ENCODE data around the gene SEC11C. TPM values are rescaled to one million over a fixed set of nuclear protein-coding genes. Genes with fewer than 3 reads are reported as not detected.

The SEC11C gene
- total and polyA plus RNA-seq, 2 donors (not counting 1 experiment from before 2014, with no cell fraction given) = 29.0 to 76.8 TPM

- no peak overlapping the region for H3K27ac Mint-ChIP-seq
- no peaks in the 10 kb centered on the region for H3K4me1 Mint-ChIP-seq
- Histone ChIP-seq H3K4me3 (ENCODE audit: control extremely low read depth in 1 of 5, extremely low read depth in 1 of 5, insufficient read depth in 1 of 5, low read depth in 2 of 5, low read length in 4 of 5) (no peak overlapping the region), H3K27me3 (replicated peaks in 1 of 4; ENCODE audit: control extremely low read depth in 1 of 4, control insufficient read depth in 3 of 4, insufficient read depth in 4 of 4, low read length in 3 of 4) (peaks cover 0 to 21% (median 0%) of the 10 kb centered on the region in 4 experiments), H3K36me3 (replicated peaks in 1 of 2; ENCODE audit: control extremely low read depth in 1 of 2, control insufficient read depth in 1 of 2, extremely low read depth in 1 of 2, insufficient read depth in 2 of 2, low read length in 1 of 2) (no peaks in the 10 kb centered on the region), H2AFZ (ENCODE audit: insufficient read depth, low read depth, low read length, poor library complexity, severe bottlenecking) (no peak overlapping the region), H3K27ac (ENCODE audit: low read length in 2 of 2) (no peak overlapping the region), H3K4me2 (replicated peaks; ENCODE audit: low read depth, low read length, poor library complexity, severe bottlenecking) (no peak overlapping the region), H3K9ac (ENCODE audit: low read length) (no peak overlapping the region), H3K79me2 (ENCODE audit: control insufficient read depth, insufficient read depth, low read length) (no peaks in the 10 kb centered on the region), H3K4me1 (ENCODE audit: control insufficient read depth in 2 of 2, insufficient read depth in 2 of 2, low read length in 2 of 2) (no peaks in the 10 kb centered on the region), H4K20me1 (ENCODE audit: control insufficient read depth, insufficient read depth, low read length, poor library complexity, severe bottlenecking) (no peaks in the 10 kb centered on the region), H3K9me3 (ENCODE audit: control extremely low read depth in 1 of 3, control insufficient read depth in 2 of 3, insufficient read depth in 1 of 3, low read length in 2 of 3) (peaks cover 0 to 4% (median 0%) of the 10 kb centered on the region in 3 donors)
- H3K27me3 Mint-ChIP-seq = peaks cover 46% of the 10 kb centered on the region
- DNase-seq (no peak), ATAC-seq (ENCODE audit: low read depth) (no peak)
- no peak overlapping the region for H3K4me3 Mint-ChIP-seq
- ChIA-PET CTCF (no interaction called here), POLR2A (no interaction called here)
- H3K9me3 Mint-ChIP-seq (ENCODE audit: insufficient read depth) = no peaks in the 10 kb centered on the region
- no peak for TF ChIP-seq CTCF (IDR thresholded peaks at IDR 0.05)
- TF ChIP-seq EZH2 (IDR thresholded peaks at IDR 0.05; ENCODE audit: borderline replicate concordance, insufficient read depth, low read depth, low read length, poor library complexity, severe bottlenecking) = no peak
- WGBS (ENCODE audit: insufficient coverage) = 93% methylated on average over 4 of the region's 6 CpGs
- intact Hi-C loops (cut with micrococcal nuclease) = no loop called here
Observed at GRCh38 chr18:59198215-59198614, 58.5 kb downstream of the SEC11C start.

- TF ChIP-seq CTCF (IDR thresholded peaks at IDR 0.05) (no peak), EZH2 (IDR thresholded peaks at IDR 0.05; ENCODE audit: borderline replicate concordance, insufficient read depth, low read depth, low read length, poor library complexity, severe bottlenecking) (no peak)
- Mint-ChIP-seq H3K27ac (no peak overlapping the region), H3K9me3 (ENCODE audit: insufficient read depth) (no peaks in the 10 kb centered on the region), H3K4me1 (no peaks in the 10 kb centered on the region), H3K4me3 (no peak overlapping the region), H3K27me3 (peaks cover 48% of the 10 kb centered on the region)
- Histone ChIP-seq H3K9ac (ENCODE audit: low read length) (no peak overlapping the region), H3K9me3 (ENCODE audit: control extremely low read depth in 1 of 3, control insufficient read depth in 2 of 3, insufficient read depth in 1 of 3, low read length in 2 of 3) (peaks cover 0 to 4% (median 0%) of the 10 kb centered on the region in 3 donors), H2AFZ (ENCODE audit: insufficient read depth, low read depth, low read length, poor library complexity, severe bottlenecking) (no peak overlapping the region), H3K27me3 (replicated peaks in 1 of 4; ENCODE audit: control extremely low read depth in 1 of 4, control insufficient read depth in 3 of 4, insufficient read depth in 4 of 4, low read length in 3 of 4) (peaks cover 0 to 19% (median 0%) of the 10 kb centered on the region in 4 experiments), H4K20me1 (ENCODE audit: control insufficient read depth, insufficient read depth, low read length, poor library complexity, severe bottlenecking) (no peaks in the 10 kb centered on the region), H3K4me1 (ENCODE audit: control insufficient read depth in 2 of 2, insufficient read depth in 2 of 2, low read length in 2 of 2) (no peaks in the 10 kb centered on the region), H3K4me2 (replicated peaks; ENCODE audit: low read depth, low read length, poor library complexity, severe bottlenecking) (no peak overlapping the region), H3K36me3 (replicated peaks in 1 of 2; ENCODE audit: control extremely low read depth in 1 of 2, control insufficient read depth in 1 of 2, extremely low read depth in 1 of 2, insufficient read depth in 2 of 2, low read length in 1 of 2) (no peaks in the 10 kb centered on the region), H3K4me3 (ENCODE audit: control extremely low read depth in 1 of 5, extremely low read depth in 1 of 5, insufficient read depth in 1 of 5, low read depth in 2 of 5, low read length in 4 of 5) (no peak overlapping the region), H3K79me2 (ENCODE audit: control insufficient read depth, insufficient read depth, low read length) (no peaks in the 10 kb centered on the region), H3K27ac (ENCODE audit: low read length in 2 of 2) (no peak overlapping the region)
- ChIA-PET CTCF (no interaction called here), POLR2A (no interaction called here)
- intact Hi-C loops (cut with micrococcal nuclease) = no loop called here
- no peak for ATAC-seq (ENCODE audit: low read depth)
- WGBS (ENCODE audit: insufficient coverage) = 60% methylated on average over 2 of the region's 3 CpGs
- no peak for DNase-seq
Observed at GRCh38 chr18:59200787-59201186, 61.1 kb downstream of the SEC11C start.

All from B cell (primary cell).